K562 (cell line): ENCODE measurements around the gene HSDL2. TPM values are rescaled to one million over a fixed set of nuclear protein-coding genes. Genes with fewer than 3 reads are reported as not detected.

Experiments
- ATAC-seq: fragments of 200-7000 bp; cut with Tn5 transposase; 3 replicates; pipeline ENCODE4 v1.9.1; 2020; ENCODE audit warnings: moderate library complexity
- BruUV-seq: library from RNA; stranded (reverse); fragments of 400-500 nt; replicated peaks from 2 replicates; lab custom pipeline; 2021; lab: Mats Ljungman, UMichigan
- CTCF ChIA-PET: fragments of 300-600 bp; formaldehyde crosslinking; extraction: SDS; loops from one replicate; lab custom pipeline; 2021; ENCODE audit warnings: low intra/inter-chr PET ratio; lab: Yijun Ruan, JAX
- POLR2A ChIA-PET: fragments of 300-600, 350-650 bp; sonication (Branson Sonifier 250); formaldehyde crosslinking; extraction: SDS; loops from one replicate; lab custom pipeline; 2021; ENCODE audit warnings: antibody characterized with exemption, inconsistent platforms; lab: Yijun Ruan, JAX
- DNase-seq, 4 experiments: peaks; one replicate each; pipeline versions ENCODE4 v3.0.0 to v3.0.0-alpha.2; 2011 to 2018; ENCODE audit warnings: low spot score in 3 of 4, mixed read lengths in 3 of 4; ENCODE audit errors: extremely low read depth in 1 of 4
- FAIRE-seq: peaks from 2 replicates; lab custom pipeline; 2011; peaks lifted over from hg19 to GRCh38; lab: Jason Lieb, UNC
- H2AFZ ChIP-seq: 2 replicates; pipeline ENCODE4 v1.6.0; 2011; ENCODE audit warnings: low read depth, low read length, control low read depth, inconsistent platforms
- H3K27ac ChIP-seq: fragments of 200-600 bp; 3 replicates; pipeline ENCODE4 v1.8.0; 2011; ENCODE audit warnings: low read depth, mild to moderate bottlenecking, control low read depth, inconsistent platforms, low read length, moderate library complexity, mixed read lengths; ENCODE audit errors: extremely low read depth
- H3K27me3 ChIP-seq, 2 experiments: fragments of 300-600 bp in 1 of 2; 2 replicates in 1 of 2; 3 replicates in 1 of 2; pipeline versions ENCODE4 v1.6.0 to v1.8.0; 2011; ENCODE audit warnings: inconsistent platforms in 2 of 2, low read length in 2 of 2, mild to moderate bottlenecking in 1 of 2, mixed read lengths in 1 of 2, moderate library complexity in 1 of 2; ENCODE audit not compliant: control insufficient read depth in 2 of 2, insufficient read depth in 2 of 2
- H3K36me3 ChIP-seq: fragments of 300-600 bp; 3 replicates; pipeline ENCODE4 v1.8.0; 2011; ENCODE audit warnings: mild to moderate bottlenecking, low read length, inconsistent platforms; ENCODE audit not compliant: control insufficient read depth, insufficient read depth
- H3K4me1 ChIP-seq, 2 experiments: fragments of 200-600 bp in 1 of 2; replicated peaks in 1 of 2; 2 replicates in 1 of 2; 3 replicates in 1 of 2; pipeline versions ENCODE4 v1.5.1 to v1.8.0; 2011; ENCODE audit warnings: inconsistent platforms in 2 of 2, low read length in 2 of 2, mild to moderate bottlenecking in 1 of 2, mixed read lengths in 1 of 2, moderate library complexity in 1 of 2; ENCODE audit not compliant: control insufficient read depth in 2 of 2, insufficient read depth in 2 of 2
- H3K4me2 ChIP-seq: 2 replicates; pipeline ENCODE4 v1.6.1; 2011; ENCODE audit warnings: low read length, control low read depth, inconsistent platforms, mixed read lengths; ENCODE audit not compliant: insufficient read depth
- H3K4me3 ChIP-seq: fragments of 200-600 bp; sonication (generic), shearing (Covaris generic); 2 replicates; pipeline ENCODE4 v1.5.1; 2016; ENCODE audit warnings: control low read depth, inconsistent platforms
- H3K79me2 ChIP-seq: fragments of 200-600 bp; 3 replicates; pipeline ENCODE4 v1.8.0; 2011; ENCODE audit warnings: low read length, inconsistent platforms; ENCODE audit not compliant: control insufficient read depth, insufficient read depth
- H3K9ac ChIP-seq, 2 experiments: 2 replicates each; pipeline versions ENCODE4 v1.6.0 to v1.6.1; 2011; ENCODE audit warnings: low read depth in 2 of 2, low read length in 2 of 2, control low read depth in 1 of 2, inconsistent platforms in 1 of 2, mild to moderate bottlenecking in 1 of 2, mixed read lengths in 1 of 2; ENCODE audit not compliant: insufficient read depth in 1 of 2
- H3K9me1 ChIP-seq: one replicate; pipeline ENCODE4 v1.6.0; 2011; ENCODE audit warnings: inconsistent platforms, mild to moderate bottlenecking, low read length, moderate library complexity; ENCODE audit not compliant: control insufficient read depth, insufficient read depth
- H3K9me3 ChIP-seq: replicated peaks from 2 replicates; pipeline ENCODE4 v1.5.1; 2011; ENCODE audit warnings: low read depth, low read length, inconsistent platforms; ENCODE audit not compliant: control insufficient read depth, insufficient read depth
- H4K20me1 ChIP-seq: replicated peaks from 2 replicates; pipeline ENCODE4 v1.6.1; 2011; ENCODE audit warnings: low read length, inconsistent platforms, mixed read lengths; ENCODE audit not compliant: control insufficient read depth, insufficient read depth
- HNRNPL ChIP-seq: fragments of 200-400 bp; formaldehyde crosslinking; IDR thresholded peaks from 2 replicates; pipeline ENCODE4 v1.6.1; 2017; ENCODE audit warnings: low read depth, mild to moderate bottlenecking, low read length
- JUND ChIP-seq, 2 experiments: IDR thresholded peaks; 2 replicates in 1 of 2; 3 replicates in 1 of 2; pipeline ENCODE4 v1.6.1; 2011; ENCODE audit warnings: borderline replicate concordance in 2 of 2, low read depth in 2 of 2, low read length in 2 of 2, improper control_type of control experiment in 1 of 2, missing biosample characterization in 1 of 2, missing genetic modification characterization in 1 of 2, missing genetic modification reagents in 1 of 2
- MECOM ChIP-seq: fragments of 250-450 bp; sonication (Bioruptor Pico); IDR thresholded peaks from 2 replicates; pipeline ENCODE4 v1.8.0; 2022; ENCODE audit warnings: inconsistent platforms
- SNAPC5 ChIP-seq: fragments of 250-450 bp; sonication (Bioruptor Pico); IDR thresholded peaks from 2 replicates; pipeline ENCODE4 v1.8.0; 2021; ENCODE audit warnings: moderate library complexity, mild to moderate bottlenecking, inconsistent platforms
- YBX1 ChIP-seq: fragments of 450-650 bp; IDR thresholded peaks from 2 replicates; pipeline ENCODE4 v1.7.1; 2016; ENCODE audit warnings: mild to moderate bottlenecking
- ZNF398 ChIP-seq: fragments of 250-450 bp; sonication (Bioruptor Pico); IDR thresholded peaks from 2 replicates; pipeline ENCODE4 v1.8.0; 2021; ENCODE audit warnings: moderate library complexity, mild to moderate bottlenecking, inconsistent platforms
- ZNF766 ChIP-seq: fragments of 200-800 bp; sonication (Bioruptor generic); conservative IDR thresholded peaks from 2 replicates; pipeline ENCODE4 v1.6.1; 2016; ENCODE audit warnings: missing genetic modification characterization, missing compliant biosample characterization
- WGBS: fragments of 100-300 bp; shearing (Covaris generic); methylation state at CpG from one replicate; pipeline ENCODE4 v1.1.6; 2016; ENCODE audit warnings: low coverage, mixed read lengths; ENCODE audit not compliant: insufficient coverage; ENCODE audit errors: missing lambda C conversion rate; 5-methylcytosine and 5-hydroxymethylcytosine counted together
- in situ Hi-C: fragments of 300-500 bp; cut with MboI; formaldehyde crosslinking; loops from 4 replicates; pipeline ENCODE4 v1.15.0; 2018; ENCODE audit warnings: inconsistent platforms, mixed read lengths
- intact Hi-C: fragments of 100-400 bp; cut with micrococcal nuclease; formaldehyde crosslinking; loops from 2 replicates; pipeline ENCODE4 v1.14.2; 2022
- polyA plus RNA-seq, 8 experiments: library from polyadenylated mRNA; depleted of rRNA in 4 of 8; stranded (reverse) in 5 of 8; unstranded in 3 of 8; fragments of >200 nt; fragmentation: Nextera tagmentation in 2 of 8; fragmentation: Illumina TruSeq in 1 of 8; extraction: Ambion mirVana in 2 of 8; extraction: Trizol in 1 of 8; gene quantifications; 2 replicates each; pipeline versions ENCODE4 v1.2.1 to v1.2.3, GENCODE V29; 2011 to 2014; ENCODE audit warnings: inconsistent platforms in 1 of 8, missing spikeins in 1 of 8
- total RNA-seq, 7 experiments: library from RNA; depleted of rRNA in 6 of 7; stranded (reverse); fragments of >200 nt in 6 of 7; fragmentation: Illumina TruSeq in 2 of 7; extraction: Trizol in 2 of 7; gene quantifications; 2 replicates each; pipeline versions ENCODE4 v1.2.1 to v1.2.3, GENCODE V29; 2011 to 2021; ENCODE audit warnings: low replicate concordance in 1 of 7
- TF ChIP-seq, protein P1 (sequence below), 2 experiments: fragments of 450-650 bp in 1 of 2; sonication (generic) in 1 of 2; formaldehyde crosslinking; conservative IDR thresholded peaks; 2 replicates each; pipeline versions ENCODE4 v1.4.0 to v1.8.1; 2020 to 2022; ENCODE audit warnings: mild to moderate bottlenecking in 1 of 2, missing genetic modification reagents in 1 of 2

HSDL2 gene
- total and polyA plus RNA-seq, 9 of the 15 experiments (the other 6 are each of a cell fraction or from before 2014, with no cell fraction given): 22.8 to 74.1 (median 35.6) TPM

- H3K36me3 ChIP-seq: peaks cover 19% of the 10 kb centered on the region; the same call in 1 of the 3 replicates
Measured at GRCh38 chr9:112465352-112465751, 85.4 kb downstream of the HSDL2 start.

More at GRCh38 chr9:112465352-112465751, 85.4 kb downstream of the HSDL2 start:
- POLR2A ChIA-PET: no interaction called here
- no peaks in the 10 kb centered on the region; a peak in 1 of 5 replicates for H3K4me1 ChIP-seq
- no peak overlapping the region for H3K4me3 ChIP-seq
- H2AFZ ChIP-seq: no peak overlapping the region
- no peaks in the 10 kb centered on the region for H4K20me1 ChIP-seq
- DNase-seq (no peak), FAIRE-seq (no peak), ATAC-seq (no peak)
- intact Hi-C loops (no loop called here), in situ Hi-C loops (no loop called here)
- CTCF ChIA-PET: no interaction called here
- WGBS: 94% methylated on average over 4 of the region's 4 CpGs
- H3K9me1 ChIP-seq: no peaks in the 10 kb centered on the region
- no peak overlapping the region for H3K27ac ChIP-seq
- TF ChIP-seq JUND (IDR thresholded peaks at IDR 0.05; ENCODE audit: borderline replicate concordance, low read depth, low read length) (no peak), JUND (tag; IDR thresholded peaks at IDR 0.05; ENCODE audit: borderline replicate concordance, low read depth, low read length) (no peak), MECOM (CRISPR knock-in tag) (no peak), ZNF398 (no peak), SNAPC5 (CRISPR knock-in tag) (no peak), YBX1 (no peak), ZNF766 (CRISPR knock-in tag) (no peak), HNRNPL (no peak)
- TF ChIP-seq, protein P1, sequence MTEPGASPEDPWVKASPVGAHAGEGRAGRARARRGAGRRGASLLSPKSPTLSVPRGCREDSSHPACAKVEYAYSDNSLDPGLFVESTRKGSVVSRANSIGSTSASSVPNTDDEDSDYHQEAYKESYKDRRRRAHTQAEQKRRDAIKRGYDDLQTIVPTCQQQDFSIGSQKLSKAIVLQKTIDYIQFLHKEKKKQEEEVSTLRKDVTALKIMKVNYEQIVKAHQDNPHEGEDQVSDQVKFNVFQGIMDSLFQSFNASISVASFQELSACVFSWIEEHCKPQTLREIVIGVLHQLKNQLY (CRISPR knock-in tag; conservative IDR thresholded peaks at IDR 0.05): no peak
- H3K79me2 ChIP-seq: no peaks in the 10 kb centered on the region
- peaks cover 4% of the 10 kb centered on the region for H3K9me3 ChIP-seq
- H3K4me2 ChIP-seq: no peak overlapping the region
- BruUV-seq: no TSS peak
- H3K27me3 ChIP-seq: no peaks in the 10 kb centered on the region
- no peak overlapping the region for H3K9ac ChIP-seq
